HepG2 (cell line): Measurements from ENCODE around the gene KMT2B. TPM values are rescaled to one million over a fixed set of nuclear protein-coding genes. Genes with fewer than 3 reads are reported as not detected.

Experiments used
- CERS6 ChIP-seq: sonication (generic); formaldehyde crosslinking; IDR thresholded peaks from 2 replicates; pipeline ENCODE4 v1.5.0; 2020; ENCODE audit warnings: missing genetic modification reagents
- CHD2 ChIP-seq: IDR thresholded peaks from 2 replicates; pipeline ENCODE4 v1.6.1; 2011; ENCODE audit warnings: low read depth, low read length, improper control_type of control experiment
- DRAP1 ChIP-seq: IDR thresholded peaks from 2 replicates; pipeline ENCODE4 v1.6.1; 2016; ENCODE audit warnings: missing genetic modification reagents, missing compliant biosample characterization
- FOXC1 ChIP-seq: sonication (generic); formaldehyde crosslinking; IDR thresholded peaks from 2 replicates; pipeline ENCODE4 v1.8.0; 2022; ENCODE audit warnings: mild to moderate bottlenecking, missing genetic modification reagents, borderline replicate concordance
- HCFC1 ChIP-seq: fragments of 150-350 bp; IDR thresholded peaks from 2 replicates; pipeline ENCODE4 v1.6.1; 2014; ENCODE audit warnings: low read depth, low read length
- POLR2AphosphoS5 ChIP-seq: IDR thresholded peaks from 2 replicates; pipeline ENCODE4 v1.6.1; 2012; ENCODE audit warnings: low read depth, low read length
- TFDP2 ChIP-seq: sonication (generic); formaldehyde crosslinking; IDR thresholded peaks from 2 replicates; pipeline ENCODE4 v1.4.0; 2020; ENCODE audit warnings: missing genetic modification reagents
- ZBTB3 ChIP-seq: sonication (generic); formaldehyde crosslinking; IDR thresholded peaks from 2 replicates; pipeline ENCODE4 v1.4.0; 2020; ENCODE audit warnings: low read depth, mild to moderate bottlenecking, moderate library complexity, missing genetic modification reagents, borderline replicate concordance
- polyA plus RNA-seq, 8 experiments: library from polyadenylated mRNA; depleted of rRNA in 3 of 8; stranded (reverse) in 7 of 8; unstranded in 1 of 8; fragments of >200 nt; fragmentation: Illumina TruSeq in 4 of 8; extraction: Trizol in 4 of 8; gene quantifications; 2 replicates each; pipeline versions ENCODE4 v1.2.1 to v1.2.3, GENCODE V29; 2011 to 2016; ENCODE audit warnings: low read depth in 4 of 8, missing spikeins in 1 of 8, mixed read lengths in 1 of 8; ENCODE audit not compliant: insufficient read depth in 1 of 8
- total RNA-seq, 5 experiments: library from RNA; depleted of rRNA; stranded (reverse); fragments of >200 nt; fragmentation: Illumina TruSeq; extraction: Trizol; gene quantifications; 2 replicates each; pipeline ENCODE4 v1.2.3, GENCODE V29; 2016; ENCODE audit warnings: low read depth in 1 of 5
- TF ChIP-seq, protein P1 (sequence below): sonication (generic); formaldehyde crosslinking; IDR thresholded peaks from 2 replicates; pipeline ENCODE4 v1.4.0; 2020; ENCODE audit warnings: missing genetic modification reagents

The KMT2B gene
- total and polyA plus RNA-seq, 2 of the 13 experiments (the other 11 are each of a cell fraction or from before 2014, with no cell fraction given), result 6.2 to 16.9 TPM

DNA sequence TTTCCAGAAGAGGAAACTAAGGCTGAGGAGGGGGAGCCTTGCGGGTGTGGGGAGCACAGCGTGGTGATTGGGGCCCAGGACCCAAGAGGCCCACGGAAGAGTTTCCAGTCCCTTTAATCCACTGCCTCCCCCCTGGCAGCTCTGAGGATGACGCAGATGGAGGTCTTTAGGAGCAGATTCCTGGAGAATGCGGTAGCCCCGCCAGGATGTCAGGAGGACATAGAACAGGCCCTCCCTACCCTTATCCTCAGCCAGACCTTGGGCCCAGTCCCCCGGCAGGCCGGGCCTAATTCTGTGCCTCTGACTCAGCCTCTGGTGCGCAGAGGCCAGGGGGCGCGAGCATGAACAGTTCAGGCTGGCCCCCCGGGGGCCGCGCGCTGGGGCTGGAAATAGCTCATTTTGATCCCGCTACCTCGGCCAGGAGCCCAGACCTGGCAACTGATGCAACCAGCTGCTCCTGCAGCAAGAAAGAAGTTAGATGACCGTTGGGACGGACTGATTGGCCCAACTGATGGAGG lies 39.5 kb downstream of the KMT2B start (continued):
- no peak for TF ChIP-seq CERS6 (CRISPR knock-in tag)
- TF ChIP-seq HCFC1, result no peak
- TF ChIP-seq, protein P1, sequence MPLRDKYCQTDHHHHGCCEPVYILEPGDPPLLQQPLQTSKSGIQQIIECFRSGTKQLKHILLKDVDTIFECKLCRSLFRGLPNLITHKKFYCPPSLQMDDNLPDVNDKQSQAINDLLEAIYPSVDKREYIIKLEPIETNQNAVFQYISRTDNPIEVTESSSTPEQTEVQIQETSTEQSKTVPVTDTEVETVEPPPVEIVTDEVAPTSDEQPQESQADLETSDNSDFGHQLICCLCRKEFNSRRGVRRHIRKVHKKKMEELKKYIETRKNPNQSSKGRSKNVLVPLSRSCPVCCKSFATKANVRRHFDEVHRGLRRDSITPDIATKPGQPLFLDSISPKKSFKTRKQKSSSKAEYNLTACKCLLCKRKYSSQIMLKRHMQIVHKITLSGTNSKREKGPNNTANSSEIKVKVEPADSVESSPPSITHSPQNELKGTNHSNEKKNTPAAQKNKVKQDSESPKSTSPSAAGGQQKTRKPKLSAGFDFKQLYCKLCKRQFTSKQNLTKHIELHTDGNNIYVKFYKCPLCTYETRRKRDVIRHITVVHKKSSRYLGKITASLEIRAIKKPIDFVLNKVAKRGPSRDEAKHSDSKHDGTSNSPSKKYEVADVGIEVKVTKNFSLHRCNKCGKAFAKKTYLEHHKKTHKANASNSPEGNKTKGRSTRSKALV, result no peak
- TF ChIP-seq POLR2AphosphoS5, result no peak
- no peak for TF ChIP-seq ZBTB3 (CRISPR knock-in tag)
- TF ChIP-seq CHD2, result no peak
- TF ChIP-seq DRAP1 (CRISPR knock-in tag), result no peak
- peak; percentile 77 for TF ChIP-seq FOXC1 (CRISPR knock-in tag)
- TF ChIP-seq TFDP2 (CRISPR knock-in tag), result no peak
